NCI-H774 (cell line): ENCODE results near the gene TTF2.
A peak's percentile ranks its signal among the peaks of the same experiment; 100 is the strongest.
"Not testable (repeated sequence)": the region's sequence is repeated elsewhere in the genome, so short reads cannot be mapped to it uniquely, and the experiment has no call there.

ENCODE experiments used
- DNase-seq: peaks from one replicate; lab custom pipeline; 2025; lab: John Stamatoyannopoulos, UW

The TTF2 gene

GRCh38 chr1:117121589-117122329, 61.6 kb downstream of the TTF2 start, which contains the start of gene TRIM45:
Gene TRIM45 (minus strand): TSS chr1:117121749. CDS start chr1:117121201, 548 bp downstream.
- peak; percentile 93 for DNase-seq

GRCh38 chr1:117122330-117123025, 62.4 kb downstream of the TTF2 start:
- DNase-seq, result no peak

DNA sequence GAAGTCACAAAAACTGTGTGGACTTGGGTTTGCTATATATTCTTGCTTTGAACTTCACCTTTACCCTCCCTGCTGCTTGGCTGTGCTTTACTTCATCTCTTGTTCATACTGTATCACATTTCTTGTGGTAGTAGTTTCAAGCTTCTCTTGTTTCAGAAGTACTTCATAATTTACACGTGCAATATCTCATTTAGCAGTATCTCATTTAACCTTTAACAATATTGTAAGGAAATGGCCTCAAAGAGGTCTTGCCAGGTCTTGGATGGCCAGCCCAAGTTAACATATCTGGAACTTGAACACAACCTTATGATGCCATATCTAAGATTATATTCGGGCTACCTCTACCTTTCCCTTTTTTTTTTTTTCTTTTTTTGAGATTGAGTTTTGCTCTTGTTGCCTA, 63.1 kb downstream of the TTF2 start:
- no peak for DNase-seq

GRCh38 chr1:117124661-117125060, 64.5 kb downstream of the TTF2 start:
- no peak for DNase-seq

- DNase-seq, result no peak
Observed at GRCh38 chr1:117127795-117128194, 67.7 kb downstream of the TTF2 start.

GRCh38 chr1:117128323-117129079, 68.4 kb downstream of the TTF2 start:
- peak; percentile 9 for DNase-seq

- no peak for DNase-seq
Observed at GRCh38 chr1:117130526-117130925, 70.4 kb downstream of the TTF2 start.

DNA sequence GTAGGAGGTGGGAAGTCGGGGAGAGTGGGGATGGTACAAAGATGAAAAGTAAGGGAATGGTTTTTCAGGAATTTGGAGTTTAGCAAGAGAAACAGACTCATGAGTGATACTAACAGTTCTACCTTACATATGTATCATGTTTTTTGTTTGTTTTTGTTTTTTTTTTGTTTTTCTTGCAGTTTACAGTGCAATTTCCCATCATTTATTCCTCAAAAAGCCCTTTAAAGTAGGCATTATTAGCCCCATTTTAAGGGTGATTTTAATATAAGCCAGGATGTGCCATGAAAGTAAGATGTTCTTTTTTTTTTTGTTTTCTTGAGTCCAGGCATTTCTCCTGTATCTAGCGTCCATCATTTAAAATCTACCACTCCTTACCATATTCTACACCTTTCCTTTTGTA, 75.2 kb downstream of the TTF2 start:
- DNase-seq, result no peak

- no peak for DNase-seq
Observed at GRCh38 chr1:117136749-117137148, 76.6 kb downstream of the TTF2 start.

DNA sequence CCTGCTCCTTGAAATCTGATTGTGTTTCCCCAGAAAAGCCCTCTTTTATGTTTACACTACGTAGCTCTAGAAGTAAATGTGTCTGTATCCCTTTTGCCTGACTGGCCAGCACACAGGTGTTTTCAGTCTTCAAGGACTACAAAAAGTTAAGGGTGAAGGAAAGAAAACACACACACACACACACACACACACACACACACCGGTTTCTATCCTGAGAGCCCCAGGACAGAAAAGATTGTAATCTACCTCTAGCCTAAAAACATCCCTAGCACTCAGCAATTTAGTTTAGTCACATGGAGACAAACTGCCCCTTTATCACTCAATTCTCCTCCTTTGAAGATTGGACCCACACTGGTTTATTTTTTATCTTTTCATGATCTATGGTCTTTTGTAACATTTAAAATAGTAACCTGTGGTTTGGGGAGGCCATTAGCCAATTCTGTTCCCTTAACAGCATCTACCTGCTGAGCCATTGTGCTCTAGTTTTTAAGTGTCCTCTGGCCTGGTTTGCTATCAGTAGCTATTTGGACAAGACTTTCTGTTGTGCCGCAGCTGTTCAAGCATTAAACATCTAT, 77.2 kb downstream of the TTF2 start:
- DNase-seq, result no peak

DNA sequence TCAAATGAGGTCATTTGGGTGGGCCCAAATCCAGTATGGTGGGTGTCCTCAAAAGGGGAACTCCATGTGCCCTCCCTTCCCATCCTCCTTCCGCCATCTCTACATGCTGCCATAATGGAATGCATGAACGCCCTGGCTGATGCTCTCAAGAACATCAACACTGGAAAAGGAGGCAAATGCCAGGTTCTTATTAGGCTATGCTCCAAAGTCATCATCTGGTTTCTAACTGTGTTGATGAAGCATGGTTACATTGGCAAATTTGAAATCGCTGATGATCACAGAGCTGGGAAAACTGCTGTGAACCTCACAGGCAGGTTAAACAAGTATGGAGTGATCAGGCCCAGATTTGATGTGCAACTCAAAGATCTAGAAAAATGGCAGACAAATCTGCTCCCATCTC, 78.0 kb downstream of the TTF2 start:
- no peak for DNase-seq

DNA sequence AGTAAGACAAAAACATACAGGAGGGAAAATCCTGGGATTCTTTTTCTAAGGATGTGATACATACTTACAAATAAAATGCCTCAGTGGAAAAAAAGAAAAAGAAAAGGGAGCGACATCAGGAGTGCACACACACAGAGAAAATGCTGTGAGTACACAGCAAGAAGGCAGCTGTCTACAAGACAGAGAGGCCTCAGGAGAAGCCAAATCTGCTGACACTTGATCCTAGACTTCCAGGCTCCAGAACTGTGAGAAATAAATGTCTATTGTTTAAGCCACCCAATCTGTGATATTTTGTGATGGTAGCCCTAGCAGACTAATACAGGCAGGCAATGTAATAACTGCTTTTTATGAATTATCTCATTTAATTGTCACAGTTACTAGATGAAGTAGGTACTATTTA, 78.4 kb downstream of the TTF2 start:
- DNase-seq, result no peak

- no peak for DNase-seq
Observed at GRCh38 chr1:117142200-117142599, 82.1 kb downstream of the TTF2 start.

- DNase-seq, result no peak
Observed at GRCh38 chr1:117143172-117143571, 83.0 kb downstream of the TTF2 start.

DNA sequence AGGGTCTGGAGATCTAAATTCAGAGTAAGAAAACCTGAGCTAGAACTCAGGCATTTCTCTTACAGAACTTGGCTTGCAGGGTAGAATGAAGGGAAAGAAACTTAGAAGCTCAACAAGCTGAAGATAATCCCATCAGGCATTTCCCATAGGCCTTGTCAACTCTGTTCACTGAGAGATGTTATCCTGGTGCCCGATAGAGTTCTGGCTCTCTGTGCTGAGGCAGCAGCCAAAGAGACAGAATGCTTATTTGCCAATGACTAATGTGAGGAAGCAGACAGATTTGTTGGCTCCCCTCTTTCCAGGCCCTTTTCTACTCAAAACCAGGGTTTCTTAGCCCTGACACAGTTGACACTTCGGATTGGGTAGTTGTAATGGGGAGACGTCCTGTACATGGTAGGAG, 83.7 kb downstream of the TTF2 start:
- DNase-seq, result no peak

- DNase-seq, result no peak
Observed at GRCh38 chr1:117146072-117146471, 85.9 kb downstream of the TTF2 start.

DNA sequence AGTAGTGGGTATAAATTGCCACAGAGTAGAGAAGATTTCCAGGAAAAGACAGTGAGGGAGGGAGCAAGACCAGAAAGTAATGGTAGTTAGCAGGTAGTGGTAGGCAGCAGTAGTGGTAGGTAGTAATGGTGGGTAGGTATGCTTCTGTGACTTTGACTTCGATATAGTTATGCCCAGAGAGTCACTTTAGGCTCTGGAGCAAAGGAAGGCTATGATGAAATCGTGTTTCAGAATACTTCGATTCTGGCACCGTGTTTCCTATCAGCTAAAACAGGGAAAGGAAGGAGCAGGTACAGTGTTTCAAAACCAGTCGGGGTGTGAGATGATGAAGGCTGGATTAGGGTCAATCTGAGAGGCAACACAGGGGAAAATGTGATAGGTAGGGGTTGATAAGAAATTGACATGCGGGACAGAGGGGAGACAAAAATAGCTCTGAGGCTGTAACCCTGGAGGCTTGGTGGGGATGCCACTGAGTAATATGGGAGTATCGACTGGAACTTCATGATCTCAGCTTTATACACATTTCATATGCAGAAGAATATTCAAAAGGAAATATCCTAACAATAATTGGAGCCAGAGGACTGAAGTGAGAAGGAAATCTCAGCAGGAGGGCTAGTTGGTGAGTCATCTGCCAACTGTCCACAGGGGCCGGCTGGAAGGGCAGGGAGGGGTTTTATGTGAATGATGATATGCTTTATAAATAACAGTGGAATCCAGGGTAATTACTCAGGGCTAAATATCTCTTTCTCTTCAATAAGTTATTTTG, 86.6 kb downstream of the TTF2 start:
- peak; percentile 27 for DNase-seq

- no peak for DNase-seq
Observed at GRCh38 chr1:117147341-117147831, 87.3 kb downstream of the TTF2 start.

DNA sequence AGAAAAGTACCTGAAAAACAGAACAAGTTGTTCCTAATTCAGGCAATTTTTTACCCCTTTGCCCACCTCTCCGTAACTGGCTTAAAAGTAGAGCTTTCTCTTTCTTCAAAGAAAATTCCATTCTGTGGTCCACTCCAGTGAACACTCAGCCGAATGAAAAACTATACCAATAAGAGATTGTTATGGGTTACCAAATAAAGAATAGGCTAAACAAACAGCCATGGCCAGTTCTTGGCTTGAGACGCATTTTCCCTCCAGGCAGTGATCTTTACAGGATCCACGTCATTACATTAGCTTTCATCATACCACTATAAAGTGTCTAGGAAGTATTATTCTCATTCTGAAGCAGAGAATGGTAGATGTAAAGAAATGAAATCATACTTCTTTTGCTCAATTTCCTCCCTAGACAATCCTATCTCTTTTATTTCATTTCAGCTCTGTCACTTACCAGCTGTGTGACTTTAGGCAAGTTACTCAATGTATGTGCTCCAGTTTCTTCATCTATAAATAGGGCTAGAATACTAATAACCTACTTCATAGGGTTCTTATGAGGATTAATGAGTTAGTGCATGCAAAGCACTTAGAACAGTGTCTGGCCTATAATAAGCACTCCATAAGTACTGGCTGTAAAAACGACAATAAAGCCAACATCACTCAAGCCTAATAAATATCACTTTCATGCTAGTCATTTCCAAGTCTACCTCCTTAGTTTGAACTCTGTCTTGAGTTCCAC, 87.9 kb downstream of the TTF2 start:
- DNase-seq, result no peak

DNA sequence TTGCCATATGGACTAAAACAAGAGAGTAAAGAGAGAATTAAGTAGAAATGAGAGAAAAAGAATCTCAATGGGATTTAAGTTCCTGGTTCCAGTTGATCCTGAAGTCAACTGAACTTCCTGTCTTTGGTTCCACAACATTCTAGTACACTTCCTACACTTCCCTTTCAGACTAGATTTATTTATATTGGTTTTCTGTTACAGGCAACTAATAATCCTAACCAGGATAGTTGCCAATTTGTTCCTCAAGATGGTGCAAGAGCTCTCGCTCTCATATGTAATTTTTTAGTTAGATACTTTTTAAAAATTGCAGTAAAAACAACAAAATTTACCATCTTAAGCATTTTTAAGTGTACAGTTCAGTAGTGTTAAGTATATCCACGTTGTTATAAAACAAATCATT, 90.2 kb downstream of the TTF2 start:
- no peak for DNase-seq

DNA sequence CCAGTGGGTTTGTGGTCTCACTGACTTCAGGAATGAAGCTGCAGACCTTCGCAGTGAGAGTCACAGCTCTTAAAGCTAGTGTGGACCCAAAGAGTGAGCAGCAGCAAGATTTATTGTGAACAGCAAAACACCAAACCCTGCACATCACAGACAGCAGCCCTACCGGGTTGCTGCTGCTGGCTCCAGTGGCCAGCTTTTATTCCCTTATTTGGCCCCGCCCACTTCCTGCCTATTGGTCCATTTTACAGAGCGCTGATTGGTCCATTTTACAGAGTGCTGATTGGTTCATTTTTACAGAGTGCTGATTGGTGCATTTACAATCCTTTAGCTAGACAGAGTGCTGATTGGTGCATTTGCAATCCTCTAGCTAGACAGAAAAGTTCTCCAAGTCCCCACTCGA, 91.2 kb downstream of the TTF2 start:
- DNase-seq, result not testable (repeated sequence)
